ENCODE measurements around the gene MAIP1.
"Not testable (repeated sequence)": the region's sequence is repeated elsewhere in the genome, so short reads cannot be mapped to it uniquely, and the experiment has no call there.

The MAIP1 gene, protein sequence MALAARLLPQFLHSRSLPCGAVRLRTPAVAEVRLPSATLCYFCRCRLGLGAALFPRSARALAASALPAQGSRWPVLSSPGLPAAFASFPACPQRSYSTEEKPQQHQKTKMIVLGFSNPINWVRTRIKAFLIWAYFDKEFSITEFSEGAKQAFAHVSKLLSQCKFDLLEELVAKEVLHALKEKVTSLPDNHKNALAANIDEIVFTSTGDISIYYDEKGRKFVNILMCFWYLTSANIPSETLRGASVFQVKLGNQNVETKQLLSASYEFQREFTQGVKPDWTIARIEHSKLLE

DNA sequence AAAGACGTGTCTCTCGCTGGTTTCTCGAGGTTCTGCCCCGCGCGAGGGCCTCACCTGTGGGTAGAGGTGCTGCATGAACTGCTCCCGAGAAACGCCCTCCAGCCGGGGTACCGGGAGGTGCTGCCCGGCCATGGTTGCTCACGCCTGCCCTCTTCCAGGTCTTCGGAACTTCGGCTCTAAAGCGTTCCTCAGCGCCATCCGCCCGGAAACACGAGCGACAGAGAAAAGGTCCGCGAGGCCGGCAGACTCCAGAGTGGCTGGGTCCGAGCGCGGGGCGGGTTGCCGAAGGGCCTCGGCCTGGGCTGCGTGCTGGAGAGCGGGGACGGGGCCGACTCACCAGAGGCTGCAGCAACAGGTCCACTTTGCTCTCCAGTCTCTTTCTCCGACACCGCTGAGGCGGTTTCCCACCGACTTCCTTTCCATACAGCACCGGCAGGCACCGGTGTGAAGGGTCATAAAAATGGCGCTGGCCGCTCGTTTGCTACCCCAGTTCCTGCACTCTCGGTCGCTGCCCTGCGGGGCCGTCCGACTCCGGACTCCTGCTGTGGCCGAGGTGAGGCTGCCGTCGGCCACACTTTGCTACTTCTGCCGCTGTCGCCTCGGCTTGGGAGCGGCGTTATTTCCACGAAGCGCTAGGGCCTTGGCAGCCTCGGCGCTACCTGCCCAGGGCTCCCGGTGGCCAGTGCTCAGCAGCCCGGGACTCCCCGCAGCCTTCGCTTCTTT, at the start of gene MAIP1, which contains the start of gene TYW5:
Gene MAIP1 (plus strand): TSS at position 244 of the 723 bp plus-strand sequence. CDS start 217 bp downstream, at position 461.
Gene TYW5 (minus strand): TSS at position 153 of the 723 bp plus-strand sequence. CDS start 21 bp downstream, at position 132.
- peak; percentile 81 for DNase-seq (ENCODE audit: low spot score)

GRCh38 chr2:199907008-199907714, 48.2 kb upstream of the MAIP1 start:
- DNase-seq (ENCODE audit: low spot score), result no peak

- DNase-seq (ENCODE audit: low spot score), result no peak
Observed at GRCh38 chr2:199910338-199911051, 44.9 kb upstream of the MAIP1 start.

GRCh38 chr2:199911052-199911876, 44.1 kb upstream of the MAIP1 start, which contains the start of gene C2orf69:
Gene C2orf69, plus strand, starts transcription at chr2:199911293. Its CDS starts 146 bp downstream, at chr2:199911439.
- DNase-seq (ENCODE audit: low spot score), result peak; percentile 96

DNA sequence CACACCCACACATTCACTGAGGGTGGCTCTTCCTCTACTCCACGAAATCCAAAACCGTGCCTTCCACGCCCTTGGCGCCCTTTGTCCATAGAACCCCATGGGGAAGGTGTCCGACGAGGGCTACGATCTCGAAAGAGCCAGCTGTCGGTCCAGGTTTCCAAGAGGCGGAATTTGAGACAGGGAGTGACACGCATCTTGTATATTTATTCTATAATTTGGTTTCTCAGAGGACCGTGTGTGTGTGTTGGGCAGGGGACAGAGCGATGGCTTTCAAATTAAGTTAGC, 43.6 kb upstream of the MAIP1 start:
- DNase-seq (ENCODE audit: low spot score), result no peak

- not testable (repeated sequence) for DNase-seq (ENCODE audit: low spot score)
Observed at GRCh38 chr2:199912553-199913114, 42.7 kb upstream of the MAIP1 start.

DNA sequence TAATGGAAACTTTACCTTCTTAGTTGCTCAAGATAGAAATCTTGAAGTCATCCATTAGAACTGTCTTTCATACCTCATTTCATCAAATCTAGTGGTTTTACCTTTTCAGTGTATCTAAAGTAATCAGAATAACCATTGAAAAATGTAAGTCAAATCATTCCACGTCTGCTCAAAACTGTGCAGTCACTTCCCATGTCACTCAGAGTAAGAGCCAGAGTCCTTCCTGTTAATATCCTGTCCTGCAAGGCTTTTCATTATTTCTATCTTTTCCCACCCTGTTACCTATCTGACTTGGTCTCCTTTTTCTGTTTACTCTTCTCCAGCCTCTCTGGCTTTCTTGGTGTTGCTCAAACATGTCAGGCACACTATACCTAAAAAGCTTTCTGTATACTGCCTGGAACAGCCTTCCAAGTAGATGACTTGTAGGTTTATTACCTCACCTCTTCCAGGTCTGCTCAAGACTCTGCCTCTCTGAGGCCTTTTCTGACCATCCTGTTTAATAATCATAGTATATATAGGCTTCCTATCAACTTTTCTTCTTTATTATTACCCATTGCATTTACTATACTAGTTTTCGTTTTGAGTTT, 40.9 kb upstream of the MAIP1 start:
- DNase-seq (ENCODE audit: low spot score), result no peak

- DNase-seq (ENCODE audit: low spot score), result no peak
Observed at GRCh38 chr2:199916980-199917379, 38.4 kb upstream of the MAIP1 start.

DNA sequence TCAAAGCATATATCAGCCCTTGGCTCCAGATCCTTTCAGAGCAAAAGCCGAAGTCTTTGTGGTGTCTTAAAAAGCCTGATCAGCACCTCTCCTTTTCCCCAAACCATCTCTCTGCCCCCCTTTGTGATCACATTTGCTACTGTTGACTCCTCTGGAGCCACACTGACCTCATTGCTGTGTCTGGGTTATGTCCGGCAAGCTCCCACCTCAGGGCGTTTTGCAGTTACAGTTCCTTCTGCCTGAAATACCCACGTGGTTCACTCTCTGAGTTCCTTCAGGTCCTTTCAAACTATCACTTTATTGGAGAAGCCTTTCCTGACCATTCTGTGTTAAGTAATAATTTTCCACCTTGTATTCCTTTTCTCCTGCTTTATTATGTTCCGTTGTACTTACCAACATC, 32.5 kb upstream of the MAIP1 start:
- DNase-seq (ENCODE audit: low spot score), result no peak

- no peak for DNase-seq (ENCODE audit: low spot score)
Observed at GRCh38 chr2:199923924-199924323, 31.5 kb upstream of the MAIP1 start.

- no peak for DNase-seq (ENCODE audit: low spot score)
Observed at GRCh38 chr2:199926806-199927205, 28.6 kb upstream of the MAIP1 start.

DNA sequence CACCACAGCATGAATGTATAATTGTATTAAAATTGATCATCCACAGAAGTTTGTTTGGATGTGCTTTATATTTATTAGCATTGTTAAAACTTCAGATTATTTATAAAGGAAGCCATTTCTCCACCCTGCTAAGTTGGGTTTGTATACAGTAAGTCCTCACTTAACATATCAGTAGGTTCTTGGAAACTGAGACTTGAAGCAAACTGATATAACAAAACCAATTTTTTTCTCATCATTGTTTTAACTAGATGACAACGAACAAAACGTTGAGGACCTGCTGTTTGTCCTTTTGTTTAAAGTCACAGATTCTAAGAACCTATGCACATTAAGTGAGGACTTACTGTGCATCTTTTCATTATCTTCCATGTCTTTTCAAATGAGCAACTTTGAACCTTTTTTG, 27.2 kb upstream of the MAIP1 start:
- no peak for DNase-seq (ENCODE audit: low spot score)

- DNase-seq (ENCODE audit: low spot score), result no peak
Observed at GRCh38 chr2:199928626-199929025, 26.8 kb upstream of the MAIP1 start.

GRCh38 chr2:199929262-199929661, 26.1 kb upstream of the MAIP1 start:
- DNase-seq (ENCODE audit: low spot score), result no peak

DNA sequence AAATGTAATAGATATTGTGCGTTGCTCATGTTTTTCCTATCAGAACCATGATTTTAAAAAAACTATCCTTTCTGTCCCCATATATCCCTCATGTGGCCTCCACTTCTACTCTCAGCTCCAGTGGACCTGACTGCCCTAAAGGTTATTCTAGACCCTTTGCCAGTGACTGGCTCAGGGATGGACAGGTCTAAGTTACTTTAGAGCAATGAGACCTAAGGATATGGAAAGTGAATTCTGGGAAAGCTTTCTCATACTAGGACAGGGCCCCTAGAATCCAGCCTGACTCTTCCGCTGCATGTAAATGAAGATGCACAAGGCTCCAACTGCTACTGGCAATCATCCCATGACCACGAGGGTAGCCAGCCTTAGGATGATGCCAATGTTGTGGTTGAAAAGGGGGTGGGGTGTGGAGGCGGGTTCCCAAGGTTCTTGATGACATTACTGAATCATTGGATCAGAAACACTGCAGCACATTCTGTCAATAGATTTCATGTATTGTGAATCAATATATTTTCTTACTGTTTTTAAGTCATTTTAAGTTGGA, 23.0 kb upstream of the MAIP1 start:
- DNase-seq (ENCODE audit: low spot score), result no peak

GRCh38 chr2:199933466-199933865, 21.9 kb upstream of the MAIP1 start:
- no peak for DNase-seq (ENCODE audit: low spot score)

- no peak for DNase-seq (ENCODE audit: low spot score)
Observed at GRCh38 chr2:199936554-199936953, 18.8 kb upstream of the MAIP1 start.

DNA sequence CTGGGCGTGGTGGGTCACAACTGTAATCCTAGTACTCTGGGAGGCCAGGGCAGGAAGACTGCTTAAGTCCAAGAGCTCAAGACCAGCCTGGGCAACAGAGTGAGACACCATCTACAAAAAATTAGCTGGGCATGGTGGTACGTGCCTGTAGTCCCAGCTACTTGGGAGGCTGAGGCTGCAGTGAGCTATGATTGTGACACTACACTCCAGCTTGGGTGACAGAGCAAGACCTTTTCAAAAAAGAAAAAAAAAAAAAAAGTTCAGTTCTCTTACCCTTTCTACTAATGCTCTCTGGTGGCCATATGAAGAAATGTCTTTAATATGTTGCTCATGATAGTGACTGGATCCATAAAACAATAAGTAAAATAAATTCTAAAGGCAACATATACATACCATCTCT, 15.0 kb upstream of the MAIP1 start:
- DNase-seq (ENCODE audit: low spot score), result no peak

GRCh38 chr2:199943373-199943772, 12.0 kb upstream of the MAIP1 start:
- DNase-seq (ENCODE audit: low spot score), result no peak

DNA sequence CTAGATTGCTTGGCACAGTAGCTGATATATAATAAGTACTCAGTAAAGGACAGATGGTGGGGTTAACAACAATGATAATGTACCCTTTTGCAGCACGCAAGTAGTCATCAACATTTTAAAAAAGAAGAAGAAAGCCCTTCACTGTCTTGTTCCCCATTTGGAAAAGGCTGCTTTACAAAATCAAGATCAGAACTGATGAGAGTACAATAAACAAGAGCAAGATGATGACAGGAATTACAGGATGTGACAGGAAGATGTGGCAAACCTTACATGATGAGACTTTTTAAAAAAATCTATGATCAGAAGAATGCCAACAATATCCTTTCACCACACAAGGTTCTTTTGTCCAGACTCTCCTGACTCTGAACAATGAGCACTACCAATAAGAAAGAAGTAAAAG, 9.2 kb upstream of the MAIP1 start:
- DNase-seq (ENCODE audit: low spot score), result no peak

Data from activated CD4-positive, alpha-beta T cell treated with anti-CD3 and anti-CD28 coated beads, Interleukin-2, Interleukin-4, amounts not matched to agents 100 ng/mL and 50 ng/mL, durations not matched to agents 16 hours and 8 hours (primary cell).